ENCODE measurements around the gene ZNF275.

GRCh38 chrX:153343674-153344073 is 9.7 kb downstream of the ZNF275 start:
- TF ChIP-seq CTCF (IDR thresholded peaks at IDR 0.05) (no peak), POLR2A (IDR thresholded peaks at IDR 0.05) (no peak)

All from lower leg skin (tissue), 3 donors.